Measurements from ENCODE around the gene BMP5.

DNA sequence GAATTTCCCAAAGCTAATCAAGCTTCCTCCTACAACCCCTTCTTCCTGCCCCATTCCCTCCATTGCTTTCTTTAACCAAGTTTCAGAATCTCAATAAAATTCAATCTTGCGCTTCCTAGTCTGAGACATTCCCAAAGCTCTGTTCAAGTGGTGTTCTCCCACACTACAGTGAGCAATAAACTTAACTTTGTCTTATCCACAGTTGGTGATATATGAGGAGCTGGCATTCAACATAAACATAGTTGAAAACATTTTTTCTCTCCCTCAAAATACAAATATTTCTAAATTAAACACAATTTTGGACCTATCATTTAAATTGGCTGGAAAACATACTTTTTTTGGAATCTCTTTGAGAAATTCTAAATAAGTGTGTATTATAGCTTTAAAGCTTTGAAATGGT, 166.7 kb downstream of the BMP5 start:
- TF ChIP-seq POLR2A (IDR thresholded peaks at IDR 0.05) (no peak), POLR2AphosphoS5 (IDR thresholded peaks at IDR 0.05) (no peak)
- TF ChIP-seq, protein P1, sequence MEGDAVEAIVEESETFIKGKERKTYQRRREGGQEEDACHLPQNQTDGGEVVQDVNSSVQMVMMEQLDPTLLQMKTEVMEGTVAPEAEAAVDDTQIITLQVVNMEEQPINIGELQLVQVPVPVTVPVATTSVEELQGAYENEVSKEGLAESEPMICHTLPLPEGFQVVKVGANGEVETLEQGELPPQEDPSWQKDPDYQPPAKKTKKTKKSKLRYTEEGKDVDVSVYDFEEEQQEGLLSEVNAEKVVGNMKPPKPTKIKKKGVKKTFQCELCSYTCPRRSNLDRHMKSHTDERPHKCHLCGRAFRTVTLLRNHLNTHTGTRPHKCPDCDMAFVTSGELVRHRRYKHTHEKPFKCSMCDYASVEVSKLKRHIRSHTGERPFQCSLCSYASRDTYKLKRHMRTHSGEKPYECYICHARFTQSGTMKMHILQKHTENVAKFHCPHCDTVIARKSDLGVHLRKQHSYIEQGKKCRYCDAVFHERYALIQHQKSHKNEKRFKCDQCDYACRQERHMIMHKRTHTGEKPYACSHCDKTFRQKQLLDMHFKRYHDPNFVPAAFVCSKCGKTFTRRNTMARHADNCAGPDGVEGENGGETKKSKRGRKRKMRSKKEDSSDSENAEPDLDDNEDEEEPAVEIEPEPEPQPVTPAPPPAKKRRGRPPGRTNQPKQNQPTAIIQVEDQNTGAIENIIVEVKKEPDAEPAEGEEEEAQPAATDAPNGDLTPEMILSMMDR (IDR thresholded peaks at IDR 0.05), result no peak

Data from suprapubic skin (tissue), 4 donors.